ENCODE measurements around the gene MFSD12.

MFSD12 gene

GRCh38 chr19:3576696-3577443 lies 19.5 kb upstream of the MFSD12 start:
- no peak for DNase-seq (ENCODE audit: low read depth in 1 of 2, low spot score in 1 of 2)
- Histone ChIP-seq H3K4me3 (replicated peaks; ENCODE audit: insufficient read depth, low read length) (no peak overlapping the region), H3K27me3 (ENCODE audit: insufficient read depth, poor library complexity, severe bottlenecking) (no peaks in the 10 kb centered on the region), H3K27ac (replicated peaks) (no peak overlapping the region)
- TF ChIP-seq, protein P1, sequence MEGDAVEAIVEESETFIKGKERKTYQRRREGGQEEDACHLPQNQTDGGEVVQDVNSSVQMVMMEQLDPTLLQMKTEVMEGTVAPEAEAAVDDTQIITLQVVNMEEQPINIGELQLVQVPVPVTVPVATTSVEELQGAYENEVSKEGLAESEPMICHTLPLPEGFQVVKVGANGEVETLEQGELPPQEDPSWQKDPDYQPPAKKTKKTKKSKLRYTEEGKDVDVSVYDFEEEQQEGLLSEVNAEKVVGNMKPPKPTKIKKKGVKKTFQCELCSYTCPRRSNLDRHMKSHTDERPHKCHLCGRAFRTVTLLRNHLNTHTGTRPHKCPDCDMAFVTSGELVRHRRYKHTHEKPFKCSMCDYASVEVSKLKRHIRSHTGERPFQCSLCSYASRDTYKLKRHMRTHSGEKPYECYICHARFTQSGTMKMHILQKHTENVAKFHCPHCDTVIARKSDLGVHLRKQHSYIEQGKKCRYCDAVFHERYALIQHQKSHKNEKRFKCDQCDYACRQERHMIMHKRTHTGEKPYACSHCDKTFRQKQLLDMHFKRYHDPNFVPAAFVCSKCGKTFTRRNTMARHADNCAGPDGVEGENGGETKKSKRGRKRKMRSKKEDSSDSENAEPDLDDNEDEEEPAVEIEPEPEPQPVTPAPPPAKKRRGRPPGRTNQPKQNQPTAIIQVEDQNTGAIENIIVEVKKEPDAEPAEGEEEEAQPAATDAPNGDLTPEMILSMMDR (IDR thresholded peaks at IDR 0.05; ENCODE audit: insufficient read depth, low read length) = no peak
- TF ChIP-seq GABPA (IDR thresholded peaks at IDR 0.05; ENCODE audit: low read depth) (no peak), SPI1 (IDR thresholded peaks at IDR 0.05; ENCODE audit: borderline replicate concordance, low read depth) (no peak), REST (IDR thresholded peaks at IDR 0.05; ENCODE audit: insufficient replicate concordance, low read depth) (no peak), POLR2AphosphoS5 (IDR thresholded peaks at IDR 0.05; ENCODE audit: low read depth) (no peak)

DNA sequence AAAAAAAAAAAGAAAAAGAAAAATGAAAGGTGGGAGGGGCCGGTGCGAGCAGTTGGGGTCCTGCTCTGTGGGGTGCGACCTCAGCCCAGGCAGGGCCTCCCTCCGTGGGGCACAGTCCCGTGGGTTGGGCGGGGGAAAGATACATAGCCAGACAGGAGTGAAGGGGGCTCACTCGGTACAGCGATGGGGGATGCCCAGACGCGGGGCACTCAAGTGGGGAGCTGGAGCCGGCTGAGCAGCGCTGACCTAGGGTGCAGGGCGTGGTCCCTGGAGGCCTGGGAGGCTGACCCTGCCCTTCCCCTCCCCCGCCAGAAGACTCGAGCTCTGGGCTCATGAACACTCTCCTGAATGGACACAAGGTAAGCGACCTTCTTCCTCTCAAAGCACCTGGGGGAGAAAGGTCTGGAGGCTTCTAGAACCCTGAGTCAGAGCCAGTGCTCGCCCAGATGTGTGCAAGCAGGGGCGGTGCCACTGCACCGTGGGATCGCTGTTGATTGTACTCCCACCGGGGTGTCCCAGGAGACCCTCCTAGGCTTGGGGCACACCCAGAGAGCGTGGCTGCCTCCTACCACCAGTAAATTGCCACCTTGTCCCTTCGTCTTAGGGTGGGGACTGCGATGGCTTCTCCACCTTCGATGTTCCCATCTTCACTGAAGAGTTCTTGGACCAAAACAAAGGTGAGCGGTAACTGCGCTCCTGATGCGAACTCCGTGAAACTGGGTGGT lies 18.7 kb upstream of the MFSD12 start:
- DNase-seq (ENCODE audit: low read depth in 1 of 2, low spot score in 1 of 2) = no peak
- Histone ChIP-seq H3K27ac (replicated peaks) (no peak overlapping the region), H3K27me3 (ENCODE audit: insufficient read depth, poor library complexity, severe bottlenecking) (no peaks in the 10 kb centered on the region), H3K4me3 (replicated peaks; ENCODE audit: insufficient read depth, low read length) (no peak overlapping the region)
- TF ChIP-seq SPI1 (IDR thresholded peaks at IDR 0.05; ENCODE audit: borderline replicate concordance, low read depth) = no peak
- no peak for TF ChIP-seq POLR2AphosphoS5 (IDR thresholded peaks at IDR 0.05; ENCODE audit: low read depth)

DNA sequence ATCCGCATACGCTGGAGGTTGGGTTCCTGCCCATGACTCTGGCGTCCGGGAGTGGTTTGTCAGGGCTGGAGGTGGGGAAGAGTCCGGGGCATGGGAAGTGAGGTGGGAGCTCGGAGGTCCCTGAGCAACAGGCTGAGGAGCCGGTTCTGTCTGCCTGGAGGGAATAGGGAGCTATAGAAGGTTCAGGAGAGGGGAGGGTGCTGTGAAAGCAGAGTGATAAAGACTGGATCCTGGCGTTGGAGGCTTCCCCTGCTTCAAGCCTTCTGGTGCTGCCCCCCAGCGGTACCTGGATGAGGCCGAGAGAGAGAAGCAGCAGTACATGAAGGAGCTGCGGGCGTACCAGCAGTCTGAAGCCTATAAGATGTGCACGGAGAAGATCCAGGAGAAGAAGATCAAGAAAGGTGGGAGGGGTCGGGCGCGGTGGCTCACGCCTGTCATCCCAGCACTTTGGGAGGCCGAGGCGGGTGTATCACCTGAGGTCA lies 17.9 kb upstream of the MFSD12 start:
- no peak overlapping the region for H3K4me3 ChIP-seq (replicated peaks; ENCODE audit: insufficient read depth, low read length)
- H3K27ac ChIP-seq (replicated peaks) = no peak overlapping the region
- TF ChIP-seq, protein P1 (IDR thresholded peaks at IDR 0.05; ENCODE audit: insufficient read depth, low read length) = peak; percentile 27
- TF ChIP-seq REST (IDR thresholded peaks at IDR 0.05; ENCODE audit: insufficient replicate concordance, low read depth) = no peak
- DNase-seq (ENCODE audit: low read depth in 1 of 2, low spot score in 1 of 2) = peak in 1 of 2 experiments; percentile 68
- H3K27me3 ChIP-seq (ENCODE audit: insufficient read depth, poor library complexity, severe bottlenecking) = no peaks in the 10 kb centered on the region

DNA sequence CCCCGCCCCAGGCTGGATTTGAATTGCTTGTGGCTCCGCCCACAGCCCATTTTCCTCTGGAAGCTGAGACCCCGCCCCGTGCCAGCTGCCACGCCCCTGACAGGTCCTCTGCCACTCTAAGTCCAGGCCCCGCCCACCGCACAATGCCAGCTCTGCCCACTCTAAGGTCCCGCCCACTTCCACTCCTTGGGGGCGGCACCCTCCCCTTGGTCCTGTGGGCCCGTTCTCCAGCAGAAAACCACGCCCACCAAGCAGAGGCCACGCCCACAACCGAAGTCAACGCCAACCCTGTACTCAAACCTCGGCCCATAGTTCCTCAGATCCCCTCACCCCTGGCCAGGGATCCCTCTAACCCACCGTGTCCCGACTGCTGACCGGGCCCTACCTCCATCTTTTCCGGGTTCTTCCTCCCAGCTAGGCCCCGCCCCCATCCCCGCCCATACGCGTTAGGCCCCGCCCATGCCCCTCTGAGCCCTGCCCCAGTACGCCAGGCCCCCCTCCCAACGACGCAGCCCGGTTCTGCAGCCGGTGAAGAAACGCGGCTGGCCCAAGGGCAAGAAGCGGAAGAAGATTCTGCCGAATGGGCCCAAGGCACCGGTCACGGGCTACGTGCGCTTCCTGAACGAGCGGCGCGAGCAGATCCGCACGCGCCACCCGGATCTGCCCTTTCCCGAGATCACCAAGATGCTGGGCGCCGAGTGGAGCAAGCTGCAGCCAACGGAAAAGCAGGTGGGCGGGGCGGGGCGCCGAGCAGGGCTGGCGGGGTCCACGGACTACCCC lies 16.7 kb upstream of the MFSD12 start:
- peak; percentile 93 to 97 for DNase-seq (ENCODE audit: low read depth in 1 of 2, low spot score in 1 of 2)
- TF ChIP-seq POLR2AphosphoS5 (IDR thresholded peaks at IDR 0.05; ENCODE audit: low read depth) (0 out of 2 replicates have a peak, but pooled peaks have one; percentile 44), SPI1 (IDR thresholded peaks at IDR 0.05; ENCODE audit: borderline replicate concordance, low read depth) (no peak; the same call in 1 of the 2 replicates)
- peak overlapping the region; percentile 81 for H3K27ac ChIP-seq (replicated peaks)
- H3K27me3 ChIP-seq (ENCODE audit: insufficient read depth, poor library complexity, severe bottlenecking) = no peaks in the 10 kb centered on the region
- H3K4me3 ChIP-seq (replicated peaks; ENCODE audit: insufficient read depth, low read length) = peak overlapping the region; percentile 77
